ENCODE measurements around the gene CITED4. TPM values are rescaled to one million over a fixed set of nuclear protein-coding genes. Genes with fewer than 3 reads are reported as not detected.

CITED4 gene
- total RNA-seq, 1 experiment from 2014 or later: 9.5 TPM

GRCh38 chr1:40837601-40838000, 24.6 kb downstream of the CITED4 start:
- TF ChIP-seq, protein P1, sequence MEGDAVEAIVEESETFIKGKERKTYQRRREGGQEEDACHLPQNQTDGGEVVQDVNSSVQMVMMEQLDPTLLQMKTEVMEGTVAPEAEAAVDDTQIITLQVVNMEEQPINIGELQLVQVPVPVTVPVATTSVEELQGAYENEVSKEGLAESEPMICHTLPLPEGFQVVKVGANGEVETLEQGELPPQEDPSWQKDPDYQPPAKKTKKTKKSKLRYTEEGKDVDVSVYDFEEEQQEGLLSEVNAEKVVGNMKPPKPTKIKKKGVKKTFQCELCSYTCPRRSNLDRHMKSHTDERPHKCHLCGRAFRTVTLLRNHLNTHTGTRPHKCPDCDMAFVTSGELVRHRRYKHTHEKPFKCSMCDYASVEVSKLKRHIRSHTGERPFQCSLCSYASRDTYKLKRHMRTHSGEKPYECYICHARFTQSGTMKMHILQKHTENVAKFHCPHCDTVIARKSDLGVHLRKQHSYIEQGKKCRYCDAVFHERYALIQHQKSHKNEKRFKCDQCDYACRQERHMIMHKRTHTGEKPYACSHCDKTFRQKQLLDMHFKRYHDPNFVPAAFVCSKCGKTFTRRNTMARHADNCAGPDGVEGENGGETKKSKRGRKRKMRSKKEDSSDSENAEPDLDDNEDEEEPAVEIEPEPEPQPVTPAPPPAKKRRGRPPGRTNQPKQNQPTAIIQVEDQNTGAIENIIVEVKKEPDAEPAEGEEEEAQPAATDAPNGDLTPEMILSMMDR (conservative IDR thresholded peaks at IDR 0.05): no peak
- Histone ChIP-seq H3K4me1 (ENCODE audit: insufficient read depth, low read length) (no peaks in the 10 kb centered on the region), H2BK12ac (ENCODE audit: insufficient read length, low read depth, low read length) (no peak overlapping the region), H3K27me3 (ENCODE audit: insufficient read depth, low read length) (no peaks in the 10 kb centered on the region), H2BK15ac (ENCODE audit: low read depth, low read length) (no peak overlapping the region), H3K27ac (ENCODE audit: insufficient read length, low read depth, low read length) (no peak overlapping the region), H4K8ac (replicated peaks; ENCODE audit: insufficient read length, low read depth, low read length) (no peak overlapping the region), H3T11ph (ENCODE audit: low read length) (no peak overlapping the region), H3K9me3 (ENCODE audit: control insufficient read depth, low read depth, low read length) (no peaks in the 10 kb centered on the region), H2BK20ac (ENCODE audit: low read depth, low read length, poor library complexity, severe bottlenecking) (no peak overlapping the region), H3K79me1 (ENCODE audit: insufficient read depth, low read depth, low read length, poor library complexity, severe bottlenecking) (no peaks in the 10 kb centered on the region), H3K79me2 (ENCODE audit: insufficient read depth, low read length) (no peaks in the 10 kb centered on the region), H4K20me1 (ENCODE audit: control insufficient read depth, insufficient read depth, insufficient read length) (no peaks in the 10 kb centered on the region), H2BK5ac (ENCODE audit: insufficient read length, low read length) (no peak overlapping the region), H4K5ac (ENCODE audit: insufficient read length, low read depth, low read length) (no peak overlapping the region), H3K23me2 (ENCODE audit: insufficient read length, low read depth, low read length, poor library complexity, severe bottlenecking) (no peaks in the 10 kb centered on the region), H4K91ac (ENCODE audit: insufficient read length, low read depth, low read length) (no peak overlapping the region), H2BK120ac (ENCODE audit: low read depth, low read length, poor library complexity, severe bottlenecking) (no peak overlapping the region), H2AK5ac (ENCODE audit: insufficient read length, low read length) (no peak overlapping the region), H3K23ac (ENCODE audit: insufficient read length, low read depth, low read length) (no peak overlapping the region), H3K4me2 (ENCODE audit: insufficient read depth, insufficient read length, low read length) (no peak overlapping the region), H3K9ac (ENCODE audit: extremely low read depth, insufficient read length, low read length) (no peak overlapping the region), H3K18ac (ENCODE audit: insufficient read length, low read depth, low read length) (no peak overlapping the region), H2AFZ (ENCODE audit: low read length) (no peak overlapping the region), H3K14ac (ENCODE audit: insufficient read depth, low read length) (no peak overlapping the region), H3K4ac (ENCODE audit: low read depth, low read length) (no peak overlapping the region), H3K56ac (ENCODE audit: insufficient read length, low read depth, low read length) (no peak overlapping the region)
- no peak for DNase-seq
- Mint-ChIP-seq H3K27me3 (ENCODE audit: low read depth) (peaks cover 6% of the 10 kb centered on the region; the same call in 1 of the 2 replicates), H3K36me3 (ENCODE audit: insufficient read depth in 1 of 3, low read depth in 3 of 3) (no peaks in the 10 kb centered on the region; a peak in 2 of 7 replicates), H3K9me3 (peaks cover 3% of the 10 kb centered on the region in 2 experiments; a peak in 4 of 5 replicates), H3K4me3 (no peak overlapping the region), H3K27ac (no peak overlapping the region), H3K4me1 (peaks cover 8 to 12% of the 10 kb centered on the region in 2 experiments)
- no CpG with 5 or more reads among the region's 24 CpGs for WGBS (ENCODE audit: extremely low coverage, insufficient read length, low lambda C conversion rate)

Data from H9 (cell line).